K562 (cell line): Measurements from ENCODE around the gene ZNF346. TPM values are rescaled to one million over a fixed set of nuclear protein-coding genes. Genes with fewer than 3 reads are reported as not detected.

Experiments used
- ELF4 ChIP-seq: fragments of 450-650 bp; formaldehyde crosslinking; IDR thresholded peaks from 2 replicates; pipeline ENCODE4 v1.4.0; 2022; ENCODE audit warnings: missing genetic modification characterization
- FOXK1 ChIP-seq: sonication (generic); formaldehyde crosslinking; IDR thresholded peaks from 2 replicates; pipeline ENCODE4 v1.8.0; 2022; ENCODE audit warnings: missing genetic modification reagents, mild to moderate bottlenecking, borderline replicate concordance
- KDM5B ChIP-seq: fragments of 200-600 bp; sonication (generic); IDR thresholded peaks from 2 replicates; pipeline ENCODE4 v1.6.1; 2012; ENCODE audit warnings: low read depth, mild to moderate bottlenecking, moderate library complexity, low read length, control low read depth, inconsistent platforms; ENCODE audit not compliant: insufficient replicate concordance
- NCOA2 ChIP-seq, 2 experiments: fragments of 450-650 bp; IDR thresholded peaks; 2 replicates each; pipeline ENCODE4 v1.6.1; 2018; ENCODE audit warnings: mild to moderate bottlenecking in 2 of 2, moderate library complexity in 1 of 2; ENCODE audit not compliant: partially characterized antibody in 2 of 2
- NR3C1 ChIP-seq: sonication (generic); formaldehyde crosslinking; IDR thresholded peaks from 2 replicates; pipeline ENCODE4 v1.8.1; 2022; ENCODE audit warnings: missing genetic modification reagents
- POLR3A ChIP-seq: IDR thresholded peaks from 2 replicates; pipeline ENCODE4 v1.6.1; 2011; ENCODE audit warnings: borderline replicate concordance, mild to moderate bottlenecking, moderate library complexity; ENCODE audit not compliant: insufficient read length, insufficient read depth; ENCODE audit errors: extremely low read depth
- SMAD4 ChIP-seq: fragments of 250-450 bp; sonication (Bioruptor Pico); conservative IDR thresholded peaks from 2 replicates; pipeline ENCODE4 v1.8.0; 2021; ENCODE audit warnings: inconsistent platforms, mild to moderate bottlenecking, moderate library complexity
- TCFL5 ChIP-seq: fragments of 250-450 bp; sonication (Bioruptor Pico); conservative IDR thresholded peaks from 2 replicates; pipeline ENCODE4 v1.6.1; 2021; ENCODE audit warnings: mild to moderate bottlenecking, moderate library complexity, matching md5 sums
- TFE3 ChIP-seq: fragments of 450-650 bp; formaldehyde crosslinking; IDR thresholded peaks from 2 replicates; pipeline ENCODE4 v1.4.0; 2020; ENCODE audit warnings: mild to moderate bottlenecking, mixed read lengths
- ZBTB1 ChIP-seq: sonication (generic); formaldehyde crosslinking; IDR thresholded peaks from 2 replicates; pipeline ENCODE4 v1.8.1; 2023; ENCODE audit warnings: missing genetic modification reagents, low read depth, mild to moderate bottlenecking, borderline replicate concordance
- ZNF512 ChIP-seq: IDR thresholded peaks from 2 replicates; pipeline ENCODE4 v1.6.1; 2016; ENCODE audit warnings: missing genetic modification characterization, missing compliant biosample characterization
- polyA plus RNA-seq, 8 experiments: library from polyadenylated mRNA; depleted of rRNA in 4 of 8; stranded (reverse) in 5 of 8; unstranded in 3 of 8; fragments of >200 nt; fragmentation: Nextera tagmentation in 2 of 8; fragmentation: Illumina TruSeq in 1 of 8; extraction: Ambion mirVana in 2 of 8; extraction: Trizol in 1 of 8; gene quantifications; 2 replicates each; pipeline versions ENCODE4 v1.2.1 to v1.2.3, GENCODE V29; 2011 to 2014; ENCODE audit warnings: inconsistent platforms in 1 of 8, missing spikeins in 1 of 8
- total RNA-seq, 7 experiments: library from RNA; depleted of rRNA in 6 of 7; stranded (reverse); fragments of >200 nt in 6 of 7; fragmentation: Illumina TruSeq in 2 of 7; extraction: Trizol in 2 of 7; gene quantifications; 2 replicates each; pipeline versions ENCODE4 v1.2.1 to v1.2.3, GENCODE V29; 2011 to 2021; ENCODE audit warnings: low replicate concordance in 1 of 7
- TF ChIP-seq, protein P1 (sequence below), 3 experiments: fragments of 200-800 bp in 1 of 3; sonication (Bioruptor generic) in 1 of 3; sonication (generic) in 1 of 3; formaldehyde crosslinking in 1 of 3; IDR thresholded peaks; 2 replicates each; pipeline versions ENCODE4 v1.6.1 to v1.8.0; 2016 to 2022; ENCODE audit warnings: mild to moderate bottlenecking in 2 of 3, missing compliant biosample characterization in 2 of 3, missing genetic modification characterization in 2 of 3, missing genetic modification reagents in 1 of 3
- TF ChIP-seq, protein P2 (sequence below): fragments of 450-650 bp; formaldehyde crosslinking; IDR thresholded peaks from 2 replicates; pipeline ENCODE4 v1.4.0; 2022; ENCODE audit warnings: missing genetic modification characterization
- TF ChIP-seq, protein P3 (sequence below): fragments of 250-450 bp; sonication (Bioruptor Pico); IDR thresholded peaks from 2 replicates; pipeline ENCODE4 v1.6.1; 2021; ENCODE audit warnings: mild to moderate bottlenecking
- TF ChIP-seq, protein P4 (sequence below): fragments of 450-650 bp; IDR thresholded peaks from 2 replicates; pipeline ENCODE4 v1.6.1; 2018; ENCODE audit not compliant: partially characterized antibody

ZNF346 gene
- total and polyA plus RNA-seq, 9 of the 15 experiments (the other 6 are each of a cell fraction or from before 2014, with no cell fraction given) = 5.0 to 25.1 (median 20.1) TPM

DNA sequence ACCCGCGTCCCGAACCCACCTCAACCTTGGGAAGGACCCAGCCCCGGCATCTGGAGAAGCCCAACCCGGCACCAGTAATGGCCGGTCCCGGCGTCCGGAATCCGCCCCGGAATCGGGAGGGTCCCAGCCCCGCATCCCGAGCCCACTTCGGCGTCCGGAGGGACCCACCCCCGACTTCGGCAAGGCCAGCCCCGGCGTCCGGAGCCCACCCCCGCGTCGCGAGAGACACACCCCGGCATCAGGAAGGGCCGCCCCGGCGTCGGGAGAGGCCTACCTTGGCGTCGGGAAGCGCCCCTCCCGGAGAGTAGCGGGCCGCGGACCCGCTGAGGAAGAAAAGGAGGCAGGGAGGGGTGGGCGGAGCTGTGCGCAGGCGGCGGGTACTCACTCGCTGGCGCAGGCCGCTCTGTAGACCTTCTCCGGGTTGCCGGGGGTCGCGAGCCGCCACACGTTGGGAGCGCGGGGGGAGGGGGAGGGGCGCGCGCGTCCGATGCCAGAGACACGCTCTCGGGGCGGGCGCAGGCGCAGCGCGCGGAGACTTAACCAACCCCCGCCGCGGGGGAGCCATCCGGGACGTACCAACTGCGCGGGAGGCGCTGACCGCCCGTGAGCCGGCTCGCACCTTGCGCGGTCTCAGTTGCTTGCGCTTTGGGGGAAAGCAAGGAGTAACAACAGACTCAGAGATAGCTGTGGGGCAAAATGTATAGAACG lies 16.1 kb upstream of the ZNF346 start, which contains the start of gene UIMC1 (continued):
- TF ChIP-seq TCFL5 (no peak), ELF4 (CRISPR knock-in tag) (no peak), SMAD4 (CRISPR knock-in tag) (0 out of 2 replicates have a peak, but pooled peaks have one; percentile 46), NCOA2 (IDR thresholded peaks at IDR 0.05; ENCODE audit: partially characterized antibody in 2 of 2) (no peak), FOXK1 (no peak), POLR3A (no peak), TFE3 (CRISPR knock-in tag) (no peak), ZBTB1 (CRISPR knock-in tag) (peak; percentile 80), KDM5B (no peak), NR3C1 (CRISPR knock-in tag) (no peak; the same call in none of the 2 replicates), ZNF512 (tag) (no peak)
- TF ChIP-seq, protein P1, sequence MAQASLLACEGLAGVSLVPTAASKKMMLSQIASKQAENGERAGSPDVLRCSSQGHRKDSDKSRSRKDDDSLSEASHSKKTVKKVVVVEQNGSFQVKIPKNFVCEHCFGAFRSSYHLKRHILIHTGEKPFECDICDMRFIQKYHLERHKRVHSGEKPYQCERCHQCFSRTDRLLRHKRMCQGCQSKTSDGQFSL (CRISPR knock-in tag; IDR thresholded peaks at IDR 0.05) = peak; percentile 82
- TF ChIP-seq, protein P1 (tag; IDR thresholded peaks at IDR 0.05) = peak in 1 of 2 experiments; percentile 66; a peak in 1 of 4 replicates
- TF ChIP-seq, protein P2, sequence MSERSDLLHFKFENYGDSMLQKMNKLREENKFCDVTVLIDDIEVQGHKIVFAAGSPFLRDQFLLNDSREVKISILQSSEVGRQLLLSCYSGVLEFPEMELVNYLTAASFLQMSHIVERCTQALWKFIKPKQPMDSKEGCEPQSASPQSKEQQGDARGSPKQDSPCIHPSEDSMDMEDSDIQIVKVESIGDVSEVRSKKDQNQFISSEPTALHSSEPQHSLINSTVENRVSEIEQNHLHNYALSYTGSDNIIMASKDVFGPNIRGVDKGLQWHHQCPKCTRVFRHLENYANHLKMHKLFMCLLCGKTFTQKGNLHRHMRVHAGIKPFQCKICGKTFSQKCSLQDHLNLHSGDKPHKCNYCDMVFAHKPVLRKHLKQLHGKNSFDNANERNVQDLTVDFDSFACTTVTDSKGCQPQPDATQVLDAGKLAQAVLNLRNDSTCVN = no peak
- TF ChIP-seq, protein P3, sequence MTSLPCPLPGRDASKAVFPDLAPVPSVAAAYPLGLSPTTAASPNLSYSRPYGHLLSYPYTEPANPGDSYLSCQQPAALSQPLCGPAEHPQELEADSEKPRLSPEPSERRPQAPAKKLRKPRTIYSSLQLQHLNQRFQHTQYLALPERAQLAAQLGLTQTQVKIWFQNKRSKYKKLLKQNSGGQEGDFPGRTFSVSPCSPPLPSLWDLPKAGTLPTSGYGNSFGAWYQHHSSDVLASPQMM (CRISPR knock-in tag) = no peak
- TF ChIP-seq, protein P4, sequence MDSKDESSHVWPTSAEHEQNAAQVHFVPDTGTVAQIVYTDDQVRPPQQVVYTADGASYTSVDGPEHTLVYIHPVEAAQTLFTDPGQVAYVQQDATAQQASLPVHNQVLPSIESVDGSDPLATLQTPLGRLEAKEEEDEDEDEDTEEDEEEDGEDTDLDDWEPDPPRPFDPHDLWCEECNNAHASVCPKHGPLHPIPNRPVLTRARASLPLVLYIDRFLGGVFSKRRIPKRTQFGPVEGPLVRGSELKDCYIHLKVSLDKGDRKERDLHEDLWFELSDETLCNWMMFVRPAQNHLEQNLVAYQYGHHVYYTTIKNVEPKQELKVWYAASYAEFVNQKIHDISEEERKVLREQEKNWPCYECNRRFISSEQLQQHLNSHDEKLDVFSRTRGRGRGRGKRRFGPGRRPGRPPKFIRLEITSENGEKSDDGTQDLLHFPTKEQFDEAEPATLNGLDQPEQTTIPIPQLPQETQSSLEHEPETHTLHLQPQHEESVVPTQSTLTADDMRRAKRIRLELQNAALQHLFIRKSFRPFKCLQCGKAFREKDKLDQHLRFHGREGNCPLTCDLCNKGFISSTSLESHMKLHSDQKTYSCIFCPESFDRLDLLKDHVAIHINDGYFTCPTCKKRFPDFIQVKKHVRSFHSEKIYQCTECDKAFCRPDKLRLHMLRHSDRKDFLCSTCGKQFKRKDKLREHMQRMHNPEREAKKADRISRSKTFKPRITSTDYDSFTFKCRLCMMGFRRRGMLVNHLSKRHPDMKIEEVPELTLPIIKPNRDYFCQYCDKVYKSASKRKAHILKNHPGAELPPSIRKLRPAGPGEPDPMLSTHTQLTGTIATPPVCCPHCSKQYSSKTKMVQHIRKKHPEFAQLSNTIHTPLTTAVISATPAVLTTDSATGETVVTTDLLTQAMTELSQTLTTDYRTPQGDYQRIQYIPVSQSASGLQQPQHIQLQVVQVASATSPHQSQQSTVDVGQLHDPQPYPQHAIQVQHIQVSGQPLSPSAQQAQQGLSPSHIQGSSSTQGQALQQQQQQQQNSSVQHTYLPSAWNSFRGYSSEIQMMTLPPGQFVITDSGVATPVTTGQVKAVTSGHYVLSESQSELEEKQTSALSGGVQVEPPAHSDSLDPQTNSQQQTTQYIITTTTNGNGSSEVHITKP = peak; percentile 99
